Stimulated activated CD8-positive, alpha-beta memory T cell treated with anti-CD3 and anti-CD28 coated beads, Interleukin-15, amount 100 ng/mL, for 48 hours (primary cell): ENCODE data around the gene CHRD.

Experiments used
- DNase-seq, 2 donors: peaks; one replicate each; pipeline ENCODE4 v3.0.0-alpha.2; 2020; ENCODE audit warnings: low read depth in 2 of 2

CHRD gene

GRCh38 chr3:184381261-184382224 is 1.7 kb downstream of the CHRD start:
- DNase-seq = no peak

DNA sequence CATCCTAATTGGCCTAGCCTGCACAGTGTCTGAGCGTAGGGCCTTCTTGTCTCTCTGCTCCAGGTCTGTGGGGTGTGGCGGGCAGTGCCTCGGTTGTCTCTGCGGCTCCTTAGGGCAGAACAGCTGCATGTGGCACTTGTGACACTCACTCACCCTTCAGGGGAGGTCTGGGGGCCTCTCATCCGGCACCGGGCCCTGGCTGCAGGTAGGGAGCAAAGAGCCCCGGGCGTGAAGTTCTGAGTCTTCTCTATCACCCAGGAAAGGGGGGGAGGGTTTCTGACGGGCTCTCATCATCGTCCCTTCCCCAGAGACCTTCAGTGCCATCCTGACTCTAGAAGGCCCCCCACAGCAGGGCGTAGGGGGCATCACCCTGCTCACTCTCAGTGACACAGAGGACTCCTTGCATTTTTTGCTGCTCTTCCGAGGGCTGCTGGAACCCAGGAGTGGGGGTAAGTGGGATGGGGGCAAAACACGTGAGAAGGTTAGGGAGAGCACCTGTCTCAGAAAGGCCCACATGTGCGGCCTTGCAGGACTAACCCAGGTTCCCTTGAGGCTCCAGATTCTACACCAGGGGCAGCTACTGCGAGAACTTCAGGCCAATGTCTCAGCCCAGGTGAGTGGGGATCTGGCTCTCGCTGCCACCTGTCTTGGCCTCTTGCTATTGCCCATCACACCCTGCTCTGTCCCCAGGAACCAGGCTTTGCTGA is 2.6 kb downstream of the CHRD start:
- no peak for DNase-seq

GRCh38 chr3:184383033-184383740 is 3.3 kb downstream of the CHRD start:
- DNase-seq = no peak

GRCh38 chr3:184384342-184384741 is 4.5 kb downstream of the CHRD start:
- no peak for DNase-seq

DNA sequence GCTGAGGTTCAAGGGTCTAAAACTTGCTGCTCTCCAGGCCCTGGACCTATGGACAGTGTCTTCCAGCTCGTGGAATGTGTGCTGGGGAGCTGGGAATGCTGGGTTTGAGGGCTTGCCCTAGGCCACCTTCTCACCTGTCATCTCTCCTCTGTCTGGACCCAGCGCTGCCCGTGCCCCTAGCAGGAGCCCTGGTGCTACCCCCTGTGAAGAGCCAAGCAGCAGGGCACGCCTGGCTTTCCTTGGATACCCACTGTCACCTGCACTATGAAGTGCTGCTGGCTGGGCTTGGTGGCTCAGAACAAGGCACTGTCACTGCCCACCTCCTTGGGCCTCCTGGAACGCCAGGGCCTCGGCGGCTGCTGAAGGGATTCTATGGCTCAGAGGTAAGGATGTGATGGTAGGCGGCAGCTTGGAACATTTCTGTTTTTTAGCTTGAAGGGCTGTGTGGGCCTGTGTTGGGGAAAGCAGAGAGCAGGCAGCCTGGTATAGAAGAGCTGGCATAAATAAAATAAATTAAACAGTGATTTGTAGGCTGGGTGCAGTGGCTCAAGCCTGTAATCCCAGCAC is 5.1 kb downstream of the CHRD start:
- no peak for DNase-seq

DNA sequence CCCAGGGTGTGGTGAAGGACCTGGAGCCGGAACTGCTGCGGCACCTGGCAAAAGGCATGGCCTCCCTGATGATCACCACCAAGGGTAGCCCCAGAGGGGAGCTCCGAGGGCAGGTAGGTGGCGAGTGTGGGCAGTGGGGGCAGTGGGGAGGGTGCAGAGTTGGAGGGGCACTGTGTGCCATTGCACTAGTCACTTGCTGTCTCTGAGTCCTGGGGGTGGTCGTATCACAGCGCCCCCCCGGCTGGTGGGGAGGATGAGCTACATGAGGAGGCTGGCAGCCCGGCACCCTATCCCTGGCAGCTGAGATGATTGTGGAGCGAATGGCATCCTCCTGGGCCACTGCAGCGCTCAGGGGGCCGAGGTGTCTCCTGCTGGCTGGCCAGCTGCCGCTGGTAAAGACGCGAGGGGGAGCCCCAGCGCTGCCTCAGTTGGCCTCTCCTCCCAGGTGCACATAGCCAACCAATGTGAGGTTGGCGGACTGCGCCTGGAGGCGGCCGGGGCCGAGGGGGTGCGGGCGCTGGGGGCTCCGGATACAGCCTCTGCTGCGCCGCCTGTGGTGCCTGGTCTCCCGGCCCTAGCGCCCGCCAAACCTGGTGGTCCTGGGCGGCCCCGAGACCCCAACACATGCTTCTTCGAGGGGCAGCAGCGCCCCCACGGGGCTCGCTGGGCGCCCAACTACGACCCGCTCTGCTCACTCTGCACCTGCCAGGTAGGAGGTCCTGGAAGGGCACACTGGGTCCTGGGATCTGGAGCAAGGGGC is 6.4 kb downstream of the CHRD start:
- DNase-seq = no peak

GRCh38 chr3:184387174-184387714 is 7.4 kb downstream of the CHRD start:
- DNase-seq = no peak

GRCh38 chr3:184388164-184388935 is 8.5 kb downstream of the CHRD start:
- no peak for DNase-seq

DNA sequence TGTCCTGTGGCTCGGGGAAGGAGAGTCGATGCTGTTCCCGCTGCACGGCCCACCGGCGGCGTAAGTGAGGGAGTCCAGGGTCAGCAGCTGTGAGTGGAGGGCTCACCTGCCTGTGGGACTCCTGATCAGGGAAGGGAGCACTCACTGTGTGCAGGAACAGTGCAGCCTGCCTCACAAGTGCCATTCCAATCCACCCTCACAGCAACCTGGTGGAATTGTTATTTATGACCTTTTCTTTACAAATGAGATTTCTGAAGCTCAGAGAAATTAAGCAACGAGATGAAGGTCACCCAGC is 9.0 kb downstream of the CHRD start:
- no peak for DNase-seq

DNA sequence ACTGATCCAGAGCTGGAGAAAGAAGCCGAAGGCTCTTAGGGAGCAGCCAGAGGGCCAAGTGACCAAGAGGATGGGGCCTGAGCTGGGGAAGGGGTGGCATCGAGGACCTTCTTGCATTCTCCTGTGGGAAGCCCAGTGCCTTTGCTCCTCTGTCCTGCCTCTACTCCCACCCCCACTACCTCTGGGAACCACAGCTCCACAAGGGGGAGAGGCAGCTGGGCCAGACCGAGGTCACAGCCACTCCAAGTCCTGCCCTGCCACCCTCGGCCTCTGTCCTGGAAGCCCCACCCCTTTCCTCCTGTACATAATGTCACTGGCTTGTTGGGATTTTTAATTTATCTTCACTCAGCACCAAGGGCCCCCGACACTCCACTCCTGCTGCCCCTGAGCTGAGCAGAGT is 9.5 kb downstream of the CHRD start:
- no peak for DNase-seq

DNA sequence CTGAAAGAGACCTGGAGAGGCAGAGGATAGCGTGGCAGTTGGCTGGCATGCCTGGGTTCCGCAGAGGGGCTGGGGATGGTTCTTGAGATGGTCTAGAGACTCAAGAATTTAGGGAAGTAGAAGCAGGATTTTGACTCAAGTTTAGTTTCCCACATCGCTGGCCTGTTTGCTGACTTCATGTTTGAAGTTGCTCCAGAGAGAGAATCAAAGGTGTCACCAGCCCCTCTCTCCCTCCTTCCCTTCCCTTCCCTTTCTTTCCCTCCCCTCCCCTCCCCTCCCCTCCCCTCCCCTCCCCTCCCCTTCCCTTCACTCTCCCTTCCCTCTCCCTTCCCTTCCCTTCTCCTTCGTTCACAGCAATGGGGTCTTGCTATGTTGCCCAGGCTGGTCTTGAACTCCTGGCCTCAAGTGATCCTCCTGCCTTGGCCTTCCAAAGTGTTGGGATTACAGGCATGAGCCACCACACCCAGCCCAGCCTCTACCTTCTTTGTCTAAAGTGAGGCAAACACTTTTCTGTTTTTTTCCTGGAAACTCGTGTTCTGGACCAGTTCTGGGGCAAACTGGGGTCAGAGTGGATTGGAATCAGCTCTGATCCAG is 10.2 kb downstream of the CHRD start:
- DNase-seq = no peak

DNA sequence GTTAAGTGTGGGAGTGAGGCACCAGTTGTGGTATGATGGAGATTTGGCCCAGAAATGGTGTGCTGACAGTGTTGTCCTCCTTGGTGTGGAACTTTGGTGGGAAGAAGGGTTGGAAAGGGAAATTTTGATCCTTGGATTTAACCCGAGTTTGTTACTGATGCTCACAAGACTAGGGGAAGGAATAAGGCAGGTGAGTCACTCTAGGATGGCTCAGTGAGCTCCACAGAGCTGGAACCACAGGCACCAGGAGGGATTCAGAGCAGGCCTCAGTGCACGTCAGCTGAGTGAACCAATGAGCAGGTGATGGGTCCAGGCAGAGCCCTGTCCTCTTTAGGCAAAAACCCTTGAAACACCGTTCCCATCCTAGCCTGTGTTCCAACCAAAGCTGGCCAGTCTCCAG is 11.4 kb downstream of the CHRD start:
- DNase-seq = no peak

- no peak for DNase-seq
Measured at GRCh38 chr3:184395320-184395660, 15.4 kb downstream of the CHRD start.

- DNase-seq = no peak
Measured at GRCh38 chr3:184399410-184399809, 19.6 kb downstream of the CHRD start.

GRCh38 chr3:184405075-184406030 is 25.5 kb downstream of the CHRD start:
- no peak for DNase-seq

- no peak for DNase-seq
Measured at GRCh38 chr3:184409331-184409926, 29.6 kb downstream of the CHRD start.

DNA sequence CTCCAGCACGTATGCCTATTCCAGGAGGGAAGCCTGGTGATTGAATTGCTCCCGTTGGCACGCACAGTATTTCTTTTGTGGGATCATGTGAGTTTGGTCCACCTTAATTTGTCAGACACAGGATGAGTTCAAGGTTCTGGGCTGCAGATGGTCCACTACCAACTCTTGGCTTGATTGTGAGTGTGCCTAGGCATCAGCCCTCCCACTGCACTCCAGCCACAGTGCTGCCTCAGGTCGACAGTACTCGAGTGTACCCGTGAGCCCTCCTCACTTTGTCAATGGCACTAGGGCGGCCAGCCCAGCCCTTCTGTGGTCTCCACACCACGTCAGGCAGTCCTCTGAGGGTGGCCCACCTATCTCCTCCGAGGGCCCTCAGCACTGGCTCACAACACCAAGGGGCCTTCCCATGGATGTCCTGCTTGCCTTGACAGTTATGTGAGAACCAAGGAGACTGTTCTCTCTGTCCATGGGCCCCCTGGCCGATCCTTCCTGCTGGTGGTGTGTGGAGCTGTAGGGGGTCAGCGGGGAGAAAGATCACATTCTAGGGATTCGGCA is 30.2 kb downstream of the CHRD start:
- no peak for DNase-seq
